HEK293 (cell line): ENCODE data around the gene DLX2.

Experiments
- CTCF ChIA-PET: fragments of 350-600 bp; formaldehyde crosslinking; extraction: SDS; loops from one replicate; lab custom pipeline; 2021; ENCODE audit warnings: antibody characterized with exemption; lab: Yijun Ruan, JAX
- POLR2A ChIA-PET: fragments of 300-600 bp; formaldehyde crosslinking; extraction: SDS; loops from one replicate; lab custom pipeline; 2020; ENCODE audit warnings: antibody characterized with exemption, inconsistent platforms; lab: Yijun Ruan, JAX
- H3K27ac ChIP-seq: fragments of 200-500 bp; sonication (Bioruptor generic); 2 replicates; pipeline ENCODE4 v1.5.1; 2014; ENCODE audit warnings: low read depth, low read length, control low read depth, inconsistent platforms; ENCODE audit errors: extremely low read depth
- H3K36me3 ChIP-seq, 2 experiments: fragments of 200-500 bp in 1 of 2; sonication (Bioruptor generic) in 1 of 2; 1 replicate in 1 of 2; 2 replicates in 1 of 2; pipeline ENCODE4 v1.5.1; 2014 to 2017; ENCODE audit warnings: inconsistent platforms in 2 of 2, low read length in 2 of 2; ENCODE audit not compliant: control insufficient read depth in 2 of 2, insufficient read depth in 1 of 2
- H3K4me1 ChIP-seq: fragments of 200-500 bp; sonication (Bioruptor generic); 2 replicates; pipeline ENCODE4 v1.5.1; 2014; ENCODE audit warnings: mild to moderate bottlenecking, low read length, inconsistent platforms; ENCODE audit not compliant: control insufficient read depth, insufficient read depth
- H3K4me3 ChIP-seq: 2 replicates; pipeline ENCODE4 v1.5.1; 2011; ENCODE audit warnings: low read depth, mild to moderate bottlenecking, control low read depth, low read length, moderate library complexity
- H3K9me3 ChIP-seq: fragments of 200-500 bp; sonication (Bioruptor generic); 2 replicates; pipeline ENCODE4 v1.5.1; 2014; ENCODE audit warnings: low read depth, low read length, inconsistent platforms; ENCODE audit not compliant: control insufficient read depth, insufficient read depth
- GLIS1 ChIP-seq: fragments of 450-650 bp; formaldehyde crosslinking; IDR thresholded peaks from 2 replicates; pipeline ENCODE4 v1.5.1; 2016; ENCODE audit warnings: missing biosample characterization, missing genetic modification characterization
- MYNN ChIP-seq: fragments of 450-650 bp; formaldehyde crosslinking; IDR thresholded peaks from 2 replicates; pipeline ENCODE4 v1.5.1; 2016; ENCODE audit warnings: missing biosample characterization, missing genetic modification characterization, borderline replicate concordance
- SCRT2 ChIP-seq: fragments of 450-650 bp; formaldehyde crosslinking; IDR thresholded peaks from 2 replicates; pipeline ENCODE4 v1.5.1; 2016; ENCODE audit warnings: missing biosample characterization, missing genetic modification characterization
- TRIM28 ChIP-seq: IDR thresholded peaks from 2 replicates; pipeline ENCODE4 v1.6.1; 2011; ENCODE audit warnings: low read length, control low read depth, borderline replicate concordance
- ZBTB7A ChIP-seq: fragments of 450-650 bp; formaldehyde crosslinking; IDR thresholded peaks from 2 replicates; pipeline ENCODE4 v1.5.1; 2016; ENCODE audit warnings: low read depth, missing biosample characterization, missing genetic modification characterization
- ZFP3 ChIP-seq: fragments of 450-650 bp; formaldehyde crosslinking; IDR thresholded peaks from 2 replicates; pipeline ENCODE4 v1.5.1; 2016; ENCODE audit warnings: low read depth, missing biosample characterization, missing genetic modification characterization
- ZNF184 ChIP-seq: fragments of 450-650 bp; IDR thresholded peaks from 2 replicates; pipeline ENCODE4 v1.5.1; 2018; ENCODE audit warnings: missing biosample characterization, mild to moderate bottlenecking, missing genetic modification characterization
- ZNF37A ChIP-seq: fragments of 450-650 bp; IDR thresholded peaks from 2 replicates; pipeline ENCODE4 v1.5.1; 2018; ENCODE audit warnings: missing biosample characterization, missing genetic modification characterization
- ZNF391 ChIP-seq: fragments of 450-650 bp; formaldehyde crosslinking; IDR thresholded peaks from 2 replicates; pipeline ENCODE4 v1.5.1; 2016; ENCODE audit warnings: low read depth, missing biosample characterization, missing genetic modification characterization, borderline replicate concordance
- ZNF624 ChIP-seq: fragments of 450-650 bp; formaldehyde crosslinking; IDR thresholded peaks from 2 replicates; pipeline ENCODE4 v1.5.1; 2017; ENCODE audit warnings: missing biosample characterization, missing genetic modification characterization
- ZNF626 ChIP-seq: fragments of 450-650 bp; sonication (Bioruptor Pico); formaldehyde crosslinking; IDR thresholded peaks from 2 replicates; pipeline ENCODE4 v1.5.1; 2018; ENCODE audit warnings: missing biosample characterization, missing genetic modification characterization, inconsistent platforms
- ZNF677 ChIP-seq: fragments of 450-650 bp; IDR thresholded peaks from 2 replicates; pipeline ENCODE4 v1.5.0; 2018; ENCODE audit warnings: missing biosample characterization, mild to moderate bottlenecking, missing genetic modification characterization, moderate library complexity
- ZNF768 ChIP-seq: fragments of 450-650 bp; formaldehyde crosslinking; IDR thresholded peaks from 2 replicates; pipeline ENCODE4 v1.5.1; 2018; ENCODE audit warnings: missing biosample characterization, mild to moderate bottlenecking, missing genetic modification characterization
- ZNF843 ChIP-seq: fragments of 450-650 bp; formaldehyde crosslinking; IDR thresholded peaks from 2 replicates; pipeline ENCODE4 v1.5.1; 2016; ENCODE audit warnings: missing biosample characterization, missing genetic modification characterization
- ZSCAN30 ChIP-seq: fragments of 450-650 bp; IDR thresholded peaks from 2 replicates; pipeline ENCODE4 v1.5.1; 2018; ENCODE audit warnings: missing biosample characterization, mild to moderate bottlenecking, missing genetic modification characterization, moderate library complexity
- ZSCAN4 ChIP-seq: fragments of 450-650 bp; formaldehyde crosslinking; IDR thresholded peaks from 2 replicates; pipeline ENCODE4 v1.5.1; 2017; ENCODE audit warnings: missing biosample characterization, missing genetic modification characterization
- TF ChIP-seq, protein P1 (sequence below): fragments of 450-650 bp; formaldehyde crosslinking; IDR thresholded peaks from 2 replicates; pipeline ENCODE4 v1.5.1; 2016; ENCODE audit warnings: missing biosample characterization, missing genetic modification characterization, low read depth
- TF ChIP-seq, protein P2 (sequence below): fragments of 450-650 bp; formaldehyde crosslinking; optimal IDR thresholded peaks from 2 replicates; pipeline ENCODE3; 2016; ENCODE audit warnings: missing biosample characterization, mild to moderate bottlenecking, missing genetic modification characterization
- TF ChIP-seq, protein P3 (sequence below): sonication (generic); formaldehyde crosslinking; IDR thresholded peaks from 2 replicates; pipeline ENCODE4 v1.8.1; 2022; ENCODE audit warnings: mild to moderate bottlenecking, moderate library complexity, missing genetic modification reagents
- TF ChIP-seq, protein P4 (sequence below): fragments of 450-650 bp; formaldehyde crosslinking; IDR thresholded peaks from 2 replicates; pipeline ENCODE4 v1.5.1; 2016; ENCODE audit warnings: missing biosample characterization, missing genetic modification characterization

DLX2 gene

GRCh38 chr2:172062402-172063004 lies 40.2 kb downstream of the DLX2 start:
- H3K4me3 ChIP-seq = no peak overlapping the region
- H3K36me3 ChIP-seq = no peaks in the 10 kb centered on the region
- H3K27ac ChIP-seq = no peak overlapping the region
- no peaks in the 10 kb centered on the region for H3K4me1 ChIP-seq
- no peaks in the 10 kb centered on the region for H3K9me3 ChIP-seq
- TF ChIP-seq, protein P1, sequence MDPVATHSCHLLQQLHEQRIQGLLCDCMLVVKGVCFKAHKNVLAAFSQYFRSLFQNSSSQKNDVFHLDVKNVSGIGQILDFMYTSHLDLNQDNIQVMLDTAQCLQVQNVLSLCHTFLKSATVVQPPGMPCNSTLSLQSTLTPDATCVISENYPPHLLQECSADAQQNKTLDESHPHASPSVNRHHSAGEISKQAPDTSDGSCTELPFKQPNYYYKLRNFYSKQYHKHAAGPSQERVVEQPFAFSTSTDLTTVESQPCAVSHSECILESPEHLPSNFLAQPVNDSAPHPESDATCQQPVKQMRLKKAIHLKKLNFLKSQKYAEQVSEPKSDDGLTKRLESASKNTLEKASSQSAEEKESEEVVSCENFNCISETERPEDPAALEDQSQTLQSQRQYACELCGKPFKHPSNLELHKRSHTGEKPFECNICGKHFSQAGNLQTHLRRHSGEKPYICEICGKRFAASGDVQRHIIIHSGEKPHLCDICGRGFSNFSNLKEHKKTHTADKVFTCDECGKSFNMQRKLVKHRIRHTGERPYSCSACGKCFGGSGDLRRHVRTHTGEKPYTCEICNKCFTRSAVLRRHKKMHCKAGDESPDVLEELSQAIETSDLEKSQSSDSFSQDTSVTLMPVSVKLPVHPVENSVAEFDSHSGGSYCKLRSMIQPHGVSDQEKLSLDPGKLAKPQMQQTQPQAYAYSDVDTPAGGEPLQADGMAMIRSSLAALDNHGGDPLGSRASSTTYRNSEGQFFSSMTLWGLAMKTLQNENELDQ (tag by site-specific recombination) = no peak
- TF ChIP-seq ZSCAN30 (tag by site-specific recombination) (no peak), MYNN (tag by site-specific recombination) (no peak), ZNF624 (tag by site-specific recombination) (no peak), ZNF677 (no peak), ZNF391 (tag by site-specific recombination) (no peak), ZNF184 (tag by site-specific recombination) (no peak), ZNF626 (no peak), ZNF768 (tag by site-specific recombination) (no peak), GLIS1 (tag by site-specific recombination) (no peak), ZNF843 (tag by site-specific recombination) (no peak), ZFP3 (tag by site-specific recombination) (no peak), ZNF37A (no peak), TRIM28 (no peak), ZSCAN4 (tag by site-specific recombination) (no peak), ZBTB7A (tag by site-specific recombination) (no peak), SCRT2 (tag by site-specific recombination) (no peak)
- TF ChIP-seq, protein P2, sequence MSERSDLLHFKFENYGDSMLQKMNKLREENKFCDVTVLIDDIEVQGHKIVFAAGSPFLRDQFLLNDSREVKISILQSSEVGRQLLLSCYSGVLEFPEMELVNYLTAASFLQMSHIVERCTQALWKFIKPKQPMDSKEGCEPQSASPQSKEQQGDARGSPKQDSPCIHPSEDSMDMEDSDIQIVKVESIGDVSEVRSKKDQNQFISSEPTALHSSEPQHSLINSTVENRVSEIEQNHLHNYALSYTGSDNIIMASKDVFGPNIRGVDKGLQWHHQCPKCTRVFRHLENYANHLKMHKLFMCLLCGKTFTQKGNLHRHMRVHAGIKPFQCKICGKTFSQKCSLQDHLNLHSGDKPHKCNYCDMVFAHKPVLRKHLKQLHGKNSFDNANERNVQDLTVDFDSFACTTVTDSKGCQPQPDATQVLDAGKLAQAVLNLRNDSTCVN (tag by site-specific recombination) = no peak
- TF ChIP-seq, protein P3, sequence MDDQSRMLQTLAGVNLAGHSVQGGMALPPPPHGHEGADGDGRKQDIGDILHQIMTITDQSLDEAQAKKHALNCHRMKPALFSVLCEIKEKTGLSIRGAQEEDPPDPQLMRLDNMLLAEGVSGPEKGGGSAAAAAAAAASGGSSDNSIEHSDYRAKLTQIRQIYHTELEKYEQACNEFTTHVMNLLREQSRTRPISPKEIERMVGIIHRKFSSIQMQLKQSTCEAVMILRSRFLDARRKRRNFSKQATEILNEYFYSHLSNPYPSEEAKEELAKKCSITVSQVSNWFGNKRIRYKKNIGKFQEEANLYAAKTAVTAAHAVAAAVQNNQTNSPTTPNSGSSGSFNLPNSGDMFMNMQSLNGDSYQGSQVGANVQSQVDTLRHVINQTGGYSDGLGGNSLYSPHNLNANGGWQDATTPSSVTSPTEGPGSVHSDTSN = no peak
- TF ChIP-seq, protein P4, sequence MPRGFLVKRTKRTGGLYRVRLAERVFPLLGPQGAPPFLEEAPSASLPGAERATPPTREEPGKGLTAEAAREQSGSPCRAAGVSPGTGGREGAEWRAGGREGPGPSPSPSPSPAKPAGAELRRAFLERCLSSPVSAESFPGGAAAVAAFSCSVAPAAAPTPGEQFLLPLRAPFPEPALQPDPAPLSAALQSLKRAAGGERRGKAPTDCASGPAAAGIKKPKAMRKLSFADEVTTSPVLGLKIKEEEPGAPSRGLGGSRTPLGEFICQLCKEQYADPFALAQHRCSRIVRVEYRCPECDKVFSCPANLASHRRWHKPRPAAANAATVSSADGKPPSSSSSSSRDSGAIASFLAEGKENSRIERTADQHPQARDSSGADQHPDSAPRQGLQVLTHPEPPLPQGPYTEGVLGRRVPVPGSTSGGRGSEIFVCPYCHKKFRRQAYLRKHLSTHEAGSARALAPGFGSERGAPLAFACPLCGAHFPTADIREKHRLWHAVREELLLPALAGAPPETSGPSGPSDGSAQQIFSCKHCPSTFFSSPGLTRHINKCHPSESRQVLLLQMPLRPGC (tag by site-specific recombination) = no peak
- POLR2A ChIA-PET = no interaction called here
- CTCF ChIA-PET = interaction anchor here (0.7 kb wide), 1 partner anchor 267 kb away, joined by 3 read pairs; no protein-coding TSS in a partner anchor
